MCF 10A (cell line): ENCODE measurements around the gene VRK3. TPM values are rescaled to one million over a fixed set of nuclear protein-coding genes. Genes with fewer than 3 reads are reported as not detected.

ENCODE experiments used
- BruUV-seq: library from RNA; stranded (reverse); fragments of 400-500 nt; replicated peaks from 2 replicates; lab custom pipeline; 2021; lab: Mats Ljungman, UMichigan
- CTCF ChIA-PET: fragments of 300-600 bp; sonication (Branson Sonifier 250); formaldehyde crosslinking; extraction: SDS; loops from one replicate; lab custom pipeline; 2021; ENCODE audit warnings: antibody characterized with exemption, inconsistent platforms; lab: Yijun Ruan, JAX
- POLR2A ChIA-PET: fragments of 300-600, 350-650 bp; sonication (Branson Sonifier 250); formaldehyde crosslinking; extraction: SDS; loops from one replicate; lab custom pipeline; 2020; ENCODE audit warnings: antibody characterized with exemption, inconsistent platforms; lab: Yijun Ruan, JAX
- DNase-seq: peaks from one replicate; pipeline ENCODE4 v3.0.0-alpha.2; 2018; ENCODE audit not compliant: unreplicated experiment
- H3K27ac Mint-ChIP-seq: one replicate; pipeline ENCODE4 v1.8.0; 2022; ENCODE audit warnings: mild to moderate bottlenecking, low read depth, mixed read lengths; ENCODE audit not compliant: unreplicated experiment
- H3K27me3 Mint-ChIP-seq: one replicate; pipeline ENCODE4 v1.8.0; 2022; ENCODE audit warnings: mixed read lengths; ENCODE audit not compliant: insufficient read depth, unreplicated experiment
- H3K36me3 Mint-ChIP-seq: one replicate; pipeline ENCODE4 v1.8.0; 2022; ENCODE audit warnings: mild to moderate bottlenecking, moderate library complexity, mixed read lengths; ENCODE audit not compliant: insufficient read depth, unreplicated experiment
- H3K4me1 Mint-ChIP-seq: one replicate; pipeline ENCODE4 v1.8.0; 2022; ENCODE audit warnings: mixed read lengths; ENCODE audit not compliant: insufficient read depth, unreplicated experiment
- H3K4me3 Mint-ChIP-seq: one replicate; pipeline ENCODE4 v1.8.0; 2022; ENCODE audit warnings: mild to moderate bottlenecking, moderate library complexity, mixed read lengths; ENCODE audit not compliant: unreplicated experiment
- H3K9me3 Mint-ChIP-seq: one replicate; pipeline ENCODE4 v1.8.0; 2022; ENCODE audit warnings: mixed read lengths; ENCODE audit not compliant: unreplicated experiment
- intact Hi-C: fragments of 100-400 bp; cut with micrococcal nuclease; formaldehyde crosslinking; loops from 2 replicates; pipeline ENCODE4 v1.14.1; 2022
- total RNA-seq: library from RNA; stranded (reverse); gene quantifications from 2 replicates; pipeline ENCODE4 v1.2.3, GENCODE V29; 2022
- TF ChIP-seq, protein P1 (sequence below): fragments of 200-600 bp; IDR thresholded peaks from one replicate; pipeline ENCODE4 v1.8.0; 2022; ENCODE audit warnings: antibody characterized with exemption, mild to moderate bottlenecking; ENCODE audit not compliant: unreplicated experiment

The VRK3 gene
- total RNA-seq, 1 experiment from 2014 or later, result 24.7 TPM

GRCh38 chr19:50030937-50031336 is 5.8 kb upstream of the VRK3 start:
- no peaks in the 10 kb centered on the region for H3K27me3 Mint-ChIP-seq
- H3K36me3 Mint-ChIP-seq, result peaks cover 29% of the 10 kb centered on the region
- ChIA-PET POLR2A (no interaction called here), CTCF (interaction anchor here (1.6 kb wide), 1 partner anchor 17 kb away, joined by 4 read pairs; no protein-coding TSS in a partner anchor)
- DNase-seq, result no peak
- H3K4me1 Mint-ChIP-seq, result peaks cover 2% of the 10 kb centered on the region
- peaks cover 9% of the 10 kb centered on the region for H3K9me3 Mint-ChIP-seq
- BruUV-seq, result no TSS peak
- H3K27ac Mint-ChIP-seq, result no peak overlapping the region
- intact Hi-C loops, result no loop called here
- TF ChIP-seq, protein P1, sequence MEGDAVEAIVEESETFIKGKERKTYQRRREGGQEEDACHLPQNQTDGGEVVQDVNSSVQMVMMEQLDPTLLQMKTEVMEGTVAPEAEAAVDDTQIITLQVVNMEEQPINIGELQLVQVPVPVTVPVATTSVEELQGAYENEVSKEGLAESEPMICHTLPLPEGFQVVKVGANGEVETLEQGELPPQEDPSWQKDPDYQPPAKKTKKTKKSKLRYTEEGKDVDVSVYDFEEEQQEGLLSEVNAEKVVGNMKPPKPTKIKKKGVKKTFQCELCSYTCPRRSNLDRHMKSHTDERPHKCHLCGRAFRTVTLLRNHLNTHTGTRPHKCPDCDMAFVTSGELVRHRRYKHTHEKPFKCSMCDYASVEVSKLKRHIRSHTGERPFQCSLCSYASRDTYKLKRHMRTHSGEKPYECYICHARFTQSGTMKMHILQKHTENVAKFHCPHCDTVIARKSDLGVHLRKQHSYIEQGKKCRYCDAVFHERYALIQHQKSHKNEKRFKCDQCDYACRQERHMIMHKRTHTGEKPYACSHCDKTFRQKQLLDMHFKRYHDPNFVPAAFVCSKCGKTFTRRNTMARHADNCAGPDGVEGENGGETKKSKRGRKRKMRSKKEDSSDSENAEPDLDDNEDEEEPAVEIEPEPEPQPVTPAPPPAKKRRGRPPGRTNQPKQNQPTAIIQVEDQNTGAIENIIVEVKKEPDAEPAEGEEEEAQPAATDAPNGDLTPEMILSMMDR, result no peak
- no peak overlapping the region for H3K4me3 Mint-ChIP-seq

- Mint-ChIP-seq H3K27me3 (no peaks in the 10 kb centered on the region), H3K4me1 (peaks cover 5% of the 10 kb centered on the region), H3K4me3 (no peak overlapping the region), H3K9me3 (peaks cover 9% of the 10 kb centered on the region), H3K36me3 (peaks cover 30% of the 10 kb centered on the region), H3K27ac (no peak overlapping the region)
- intact Hi-C loops, result no loop called here
- TF ChIP-seq, protein P1, result no peak
- BruUV-seq, result no TSS peak
- CTCF ChIA-PET, result interaction anchor here (0.6 to 1.6 kb wide), 3 partner anchors 18 to 527 kb away, joined by 3 to 4 read pairs (median 3); no protein-coding TSS in a partner anchor
- POLR2A ChIA-PET, result no interaction called here
- DNase-seq, result no peak
Observed at GRCh38 chr19:50030225-50030624, 5.1 kb upstream of the VRK3 start.

- DNase-seq, result no peak
- H3K9me3 Mint-ChIP-seq, result no peaks in the 10 kb centered on the region
- TF ChIP-seq, protein P1, result no peak
- H3K4me1 Mint-ChIP-seq, result peaks cover 11% of the 10 kb centered on the region
- H3K36me3 Mint-ChIP-seq, result peaks cover 14% of the 10 kb centered on the region
- H3K27ac Mint-ChIP-seq, result peak overlapping the region; percentile 100
- intact Hi-C loops, result no loop called here
- BruUV-seq, result no TSS peak
- ChIA-PET POLR2A (interaction anchor here (0.7 to 3.4 kb wide), 4 partner anchors 39 to 869 kb away, joined by 3 to 19 read pairs (median 5); partner anchors contain the start of genes ATF5, NUP62 and PTOV1), CTCF (interaction anchor here (0.6 kb wide), 1 partner anchor 14 kb away, joined by 3 read pairs; no protein-coding TSS in a partner anchor)
- H3K4me3 Mint-ChIP-seq, result peak overlapping the region; percentile 94
- H3K27me3 Mint-ChIP-seq, result no peaks in the 10 kb centered on the region
Observed at GRCh38 chr19:50026550-50026906, 1.4 kb upstream of the VRK3 start.

DNA sequence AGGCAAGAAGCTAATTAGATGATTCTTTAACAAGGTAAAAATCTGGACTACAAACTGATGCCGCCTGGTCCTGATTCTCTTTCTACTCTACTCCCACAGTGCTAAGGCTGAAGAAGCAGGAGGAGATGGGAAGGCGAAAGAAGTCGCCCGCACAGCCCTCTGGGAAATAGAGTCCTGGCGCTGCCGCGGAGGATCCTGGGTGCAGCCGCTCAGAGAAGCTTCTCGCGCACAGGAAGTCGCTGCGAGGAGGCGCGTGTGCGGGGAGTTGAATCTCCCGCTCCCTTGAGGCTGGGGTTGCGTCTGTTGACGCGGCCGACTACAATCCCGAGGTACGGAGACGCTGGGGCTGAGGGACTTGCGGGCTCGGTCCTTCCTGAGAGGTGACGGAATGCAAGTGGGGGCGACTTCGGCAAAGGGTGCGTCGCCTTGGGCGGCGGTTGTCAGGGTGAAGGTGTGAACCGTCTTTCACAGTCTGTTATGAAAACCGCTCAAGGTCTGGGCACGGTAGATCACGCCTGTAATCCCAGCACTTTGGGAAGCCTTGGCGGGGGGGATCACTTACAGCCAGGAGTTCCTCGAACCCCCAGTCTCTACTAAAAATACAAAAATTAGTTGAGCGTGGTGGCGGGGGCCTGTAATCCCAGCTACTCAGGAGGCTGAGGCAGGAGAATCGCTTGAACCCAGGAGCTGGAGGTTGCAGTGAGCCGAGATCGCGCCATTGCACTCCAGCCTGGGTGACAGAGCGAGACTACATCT is 800 bp upstream of the VRK3 start, which contains the start of gene ZNF473:
Gene ZNF473 (plus strand): TSS at position 212 of the 756 bp plus-strand sequence. CDS start 5,078 bp downstream, outside the sequence.
- Mint-ChIP-seq H3K27ac (peak within 1 kb of the TSS; percentile 100), H3K4me1 (peaks cover 11% of the 10 kb centered on the region), H3K36me3 (peaks cover 11% of the 10 kb centered on the region), H3K4me3 (peak within 1 kb of the TSS; percentile 94), H3K27me3 (no peaks in the 10 kb centered on the region), H3K9me3 (no peaks in the 10 kb centered on the region)
- CTCF ChIA-PET, result interaction anchor here (0.6 kb wide), 3 partner anchors 14 to 207 kb away, joined by 3 to 4 read pairs (median 3); no protein-coding TSS in a partner anchor
- POLR2A ChIA-PET, result interaction anchor here (0.6 to 3.4 kb wide), 8 partner anchors 22 to 869 kb away, joined by 3 to 19 read pairs (median 4); partner anchors contain the start of genes AKT1S1, ATF5, NUP62 and PTOV1
- TF ChIP-seq, protein P1, result no peak
- peak; percentile 97 for DNase-seq
- intact Hi-C loops, result loop anchor here (2.0 kb wide), 1 partner anchor 89 kb away; no protein-coding TSS in a partner anchor
- BruUV-seq, result TSS peak; percentile 55
